K562 (cell line): ENCODE data around the gene MAEL. TPM values are rescaled to one million over a fixed set of nuclear protein-coding genes. Genes with fewer than 3 reads are reported as not detected.

Source experiments
- ATF1 ChIP-seq, 2 experiments: fragments of 450-650 bp in 1 of 2; IDR thresholded peaks; 2 replicates each; pipeline ENCODE4 v1.6.1; 2016; ENCODE audit warnings: missing compliant biosample characterization in 1 of 2, missing genetic modification characterization in 1 of 2
- GABPB1 ChIP-seq: sonication (generic); formaldehyde crosslinking; IDR thresholded peaks from 2 replicates; pipeline ENCODE4 v1.8.0; 2022; ENCODE audit warnings: mild to moderate bottlenecking, missing genetic modification reagents
- MTA3 ChIP-seq: fragments of 450-650 bp; formaldehyde crosslinking; IDR thresholded peaks from 2 replicates; pipeline ENCODE4 v1.6.1; 2017; ENCODE audit warnings: mild to moderate bottlenecking, borderline replicate concordance
- NKRF ChIP-seq: fragments of 450-650 bp; IDR thresholded peaks from 2 replicates; pipeline ENCODE4 v1.6.1; 2016; ENCODE audit warnings: borderline replicate concordance
- YY1 ChIP-seq, 3 experiments: IDR thresholded peaks; 2 replicates each; pipeline ENCODE4 v1.6.1; 2011; ENCODE audit warnings: low read length in 2 of 3, mild to moderate bottlenecking in 2 of 3, moderate library complexity in 2 of 3, borderline replicate concordance in 1 of 3, control low read depth in 1 of 3, low read depth in 1 of 3; ENCODE audit not compliant: insufficient read depth in 3 of 3, insufficient replicate concordance in 2 of 3, control insufficient read depth in 1 of 3, insufficient read length in 1 of 3; ENCODE audit errors: extremely low read depth in 1 of 3
- ZBTB8A ChIP-seq: fragments of 450-650 bp; IDR thresholded peaks from 2 replicates; pipeline ENCODE4 v1.6.1; 2018; ENCODE audit warnings: mild to moderate bottlenecking, moderate library complexity; ENCODE audit not compliant: partially characterized antibody
- ZNF165 ChIP-seq: fragments of 250-450 bp; sonication (Bioruptor Pico); IDR thresholded peaks from 2 replicates; pipeline ENCODE4 v1.4.0; 2020; ENCODE audit warnings: borderline replicate concordance
- ZNF436 ChIP-seq: fragments of 250-450, 450-650 bp; sonication (Bioruptor Pico); formaldehyde crosslinking; IDR thresholded peaks from 2 replicates; pipeline ENCODE4 v1.7.0; 2020; ENCODE audit warnings: mild to moderate bottlenecking
- polyA plus RNA-seq, 8 experiments: library from polyadenylated mRNA; depleted of rRNA in 4 of 8; stranded (reverse) in 5 of 8; unstranded in 3 of 8; fragments of >200 nt; fragmentation: Nextera tagmentation in 2 of 8; fragmentation: Illumina TruSeq in 1 of 8; extraction: Ambion mirVana in 2 of 8; extraction: Trizol in 1 of 8; gene quantifications; 2 replicates each; pipeline versions ENCODE4 v1.2.1 to v1.2.3, GENCODE V29; 2011 to 2014; ENCODE audit warnings: inconsistent platforms in 1 of 8, missing spikeins in 1 of 8
- total RNA-seq, 7 experiments: library from RNA; depleted of rRNA in 6 of 7; stranded (reverse); fragments of >200 nt in 6 of 7; fragmentation: Illumina TruSeq in 2 of 7; extraction: Trizol in 2 of 7; gene quantifications; 2 replicates each; pipeline versions ENCODE4 v1.2.1 to v1.2.3, GENCODE V29; 2011 to 2021; ENCODE audit warnings: low replicate concordance in 1 of 7
- TF ChIP-seq, protein P1 (sequence below): fragments of 450-650 bp; IDR thresholded peaks from 2 replicates; pipeline ENCODE4 v1.6.1; 2016
- TF ChIP-seq, protein P2 (sequence below): fragments of 200-800 bp; sonication (Bioruptor generic); IDR thresholded peaks from 2 replicates; pipeline ENCODE4 v1.6.1; 2017; ENCODE audit warnings: missing genetic modification characterization, missing compliant biosample characterization
- TF ChIP-seq, protein P3 (sequence below): IDR thresholded peaks from 3 replicates; pipeline ENCODE4 v1.6.1; 2011; ENCODE audit warnings: borderline replicate concordance, mild to moderate bottlenecking; ENCODE audit not compliant: insufficient read length, insufficient read depth

The MAEL gene
- total and polyA plus RNA-seq, 9 of the 15 experiments (the other 6 are each of a cell fraction or from before 2014, with no cell fraction given): 0.11 to 1.9 (median 0.75) TPM

DNA sequence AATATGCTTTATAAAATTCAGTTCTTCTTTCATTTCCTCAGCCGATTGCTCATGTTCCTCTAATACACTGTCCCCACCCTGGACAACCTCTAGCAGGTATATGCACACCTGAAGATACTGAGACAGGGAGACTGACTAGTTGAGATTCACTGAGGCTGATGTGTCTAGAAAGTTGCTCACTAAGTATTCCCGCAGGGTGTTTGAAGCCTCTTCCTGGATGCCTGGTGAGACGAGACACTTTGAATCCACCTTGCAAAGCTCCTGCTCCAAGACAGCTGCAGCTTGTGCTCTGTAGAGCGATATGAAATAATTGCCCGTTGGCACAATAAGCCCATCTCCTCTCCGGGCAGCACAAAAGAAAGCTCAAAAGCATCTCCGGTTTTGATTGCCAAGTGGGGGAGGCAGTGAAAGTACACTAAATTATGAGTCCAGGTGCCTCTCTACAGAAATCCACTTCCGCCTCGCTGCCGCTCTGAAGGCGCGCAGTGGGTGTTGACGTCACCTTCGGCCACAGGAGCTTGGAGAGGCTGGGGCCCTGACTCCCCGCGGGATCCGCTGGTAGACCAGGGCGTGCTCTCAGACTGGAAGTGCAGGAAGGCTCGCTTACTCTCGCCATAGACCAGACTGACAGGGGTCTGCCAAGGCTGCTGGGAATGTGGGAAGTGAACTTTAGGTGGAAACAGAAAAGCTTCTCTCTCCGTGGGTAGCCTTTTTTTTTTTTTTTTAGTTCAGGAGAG lies 54.8 kb downstream of the MAEL start (continued):
- TF ChIP-seq GABPB1 (CRISPR knock-in tag) (peak; percentile 25; the same call in 1 of the 2 replicates), ZNF165 (CRISPR knock-in tag) (no peak), NKRF (no peak), YY1 (IDR thresholded peaks at IDR 0.05; ENCODE audit: borderline replicate concordance in 1 of 3, control insufficient read depth in 1 of 3, extremely low read depth in 1 of 3, insufficient read depth in 3 of 3, insufficient read length in 1 of 3, insufficient replicate concordance in 2 of 3, low read depth in 1 of 3, low read length in 2 of 3) (peak in 1 of 3 experiments; percentile 8), ATF1 (CRISPR knock-in tag; IDR thresholded peaks at IDR 0.05) (no peak), ATF1 (tag; IDR thresholded peaks at IDR 0.05) (peak; percentile 91), ZNF436 (CRISPR knock-in tag) (no peak), MTA3 (peak; percentile 25; the same call in 1 of the 2 replicates), ZBTB8A (no peak)
- TF ChIP-seq, protein P1, sequence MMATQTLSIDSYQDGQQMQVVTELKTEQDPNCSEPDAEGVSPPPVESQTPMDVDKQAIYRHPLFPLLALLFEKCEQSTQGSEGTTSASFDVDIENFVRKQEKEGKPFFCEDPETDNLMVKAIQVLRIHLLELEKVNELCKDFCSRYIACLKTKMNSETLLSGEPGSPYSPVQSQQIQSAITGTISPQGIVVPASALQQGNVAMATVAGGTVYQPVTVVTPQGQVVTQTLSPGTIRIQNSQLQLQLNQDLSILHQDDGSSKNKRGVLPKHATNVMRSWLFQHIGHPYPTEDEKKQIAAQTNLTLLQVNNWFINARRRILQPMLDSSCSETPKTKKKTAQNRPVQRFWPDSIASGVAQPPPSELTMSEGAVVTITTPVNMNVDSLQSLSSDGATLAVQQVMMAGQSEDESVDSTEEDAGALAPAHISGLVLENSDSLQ: no peak
- TF ChIP-seq, protein P2, sequence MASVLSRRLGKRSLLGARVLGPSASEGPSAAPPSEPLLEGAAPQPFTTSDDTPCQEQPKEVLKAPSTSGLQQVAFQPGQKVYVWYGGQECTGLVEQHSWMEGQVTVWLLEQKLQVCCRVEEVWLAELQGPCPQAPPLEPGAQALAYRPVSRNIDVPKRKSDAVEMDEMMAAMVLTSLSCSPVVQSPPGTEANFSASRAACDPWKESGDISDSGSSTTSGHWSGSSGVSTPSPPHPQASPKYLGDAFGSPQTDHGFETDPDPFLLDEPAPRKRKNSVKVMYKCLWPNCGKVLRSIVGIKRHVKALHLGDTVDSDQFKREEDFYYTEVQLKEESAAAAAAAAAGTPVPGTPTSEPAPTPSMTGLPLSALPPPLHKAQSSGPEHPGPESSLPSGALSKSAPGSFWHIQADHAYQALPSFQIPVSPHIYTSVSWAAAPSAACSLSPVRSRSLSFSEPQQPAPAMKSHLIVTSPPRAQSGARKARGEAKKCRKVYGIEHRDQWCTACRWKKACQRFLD (CRISPR knock-in tag): no peak
- TF ChIP-seq, protein P3, sequence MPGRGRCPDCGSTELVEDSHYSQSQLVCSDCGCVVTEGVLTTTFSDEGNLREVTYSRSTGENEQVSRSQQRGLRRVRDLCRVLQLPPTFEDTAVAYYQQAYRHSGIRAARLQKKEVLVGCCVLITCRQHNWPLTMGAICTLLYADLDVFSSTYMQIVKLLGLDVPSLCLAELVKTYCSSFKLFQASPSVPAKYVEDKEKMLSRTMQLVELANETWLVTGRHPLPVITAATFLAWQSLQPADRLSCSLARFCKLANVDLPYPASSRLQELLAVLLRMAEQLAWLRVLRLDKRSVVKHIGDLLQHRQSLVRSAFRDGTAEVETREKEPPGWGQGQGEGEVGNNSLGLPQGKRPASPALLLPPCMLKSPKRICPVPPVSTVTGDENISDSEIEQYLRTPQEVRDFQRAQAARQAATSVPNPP: no peak
